Coronary artery (tissue), 2 donors: Measurements from ENCODE around the gene SLC6A6.

Experiments
- DNase-seq: peaks from one replicate; pipeline ENCODE4 v3.0.0-alpha.2; 2017; ENCODE audit warnings: low spot score
- H3K27ac ChIP-seq, 2 donors: fragments of 200-600 bp; sonication (generic); one replicate each; pipeline ENCODE4 v1.5.1; 2016 to 2019
- H3K4me3 ChIP-seq: fragments of 200-600 bp; sonication (generic); 2 replicates; pipeline ENCODE4 v1.5.1; 2016; ENCODE audit warnings: mild to moderate bottlenecking, moderate library complexity
- TF ChIP-seq, protein P1 (sequence below): fragments of 200-600 bp; sonication (generic); IDR thresholded peaks from one replicate; pipeline ENCODE4 v1.5.1; 2019; ENCODE audit warnings: antibody characterized with exemption

Gene SLC6A6

GRCh38 chr3:14516738-14517345, 114.4 kb downstream of the SLC6A6 start:
- no peak for DNase-seq
- TF ChIP-seq, protein P1, sequence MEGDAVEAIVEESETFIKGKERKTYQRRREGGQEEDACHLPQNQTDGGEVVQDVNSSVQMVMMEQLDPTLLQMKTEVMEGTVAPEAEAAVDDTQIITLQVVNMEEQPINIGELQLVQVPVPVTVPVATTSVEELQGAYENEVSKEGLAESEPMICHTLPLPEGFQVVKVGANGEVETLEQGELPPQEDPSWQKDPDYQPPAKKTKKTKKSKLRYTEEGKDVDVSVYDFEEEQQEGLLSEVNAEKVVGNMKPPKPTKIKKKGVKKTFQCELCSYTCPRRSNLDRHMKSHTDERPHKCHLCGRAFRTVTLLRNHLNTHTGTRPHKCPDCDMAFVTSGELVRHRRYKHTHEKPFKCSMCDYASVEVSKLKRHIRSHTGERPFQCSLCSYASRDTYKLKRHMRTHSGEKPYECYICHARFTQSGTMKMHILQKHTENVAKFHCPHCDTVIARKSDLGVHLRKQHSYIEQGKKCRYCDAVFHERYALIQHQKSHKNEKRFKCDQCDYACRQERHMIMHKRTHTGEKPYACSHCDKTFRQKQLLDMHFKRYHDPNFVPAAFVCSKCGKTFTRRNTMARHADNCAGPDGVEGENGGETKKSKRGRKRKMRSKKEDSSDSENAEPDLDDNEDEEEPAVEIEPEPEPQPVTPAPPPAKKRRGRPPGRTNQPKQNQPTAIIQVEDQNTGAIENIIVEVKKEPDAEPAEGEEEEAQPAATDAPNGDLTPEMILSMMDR = no peak
- H3K4me3 ChIP-seq = no peak overlapping the region
- no peak overlapping the region for H3K27ac ChIP-seq

DNA sequence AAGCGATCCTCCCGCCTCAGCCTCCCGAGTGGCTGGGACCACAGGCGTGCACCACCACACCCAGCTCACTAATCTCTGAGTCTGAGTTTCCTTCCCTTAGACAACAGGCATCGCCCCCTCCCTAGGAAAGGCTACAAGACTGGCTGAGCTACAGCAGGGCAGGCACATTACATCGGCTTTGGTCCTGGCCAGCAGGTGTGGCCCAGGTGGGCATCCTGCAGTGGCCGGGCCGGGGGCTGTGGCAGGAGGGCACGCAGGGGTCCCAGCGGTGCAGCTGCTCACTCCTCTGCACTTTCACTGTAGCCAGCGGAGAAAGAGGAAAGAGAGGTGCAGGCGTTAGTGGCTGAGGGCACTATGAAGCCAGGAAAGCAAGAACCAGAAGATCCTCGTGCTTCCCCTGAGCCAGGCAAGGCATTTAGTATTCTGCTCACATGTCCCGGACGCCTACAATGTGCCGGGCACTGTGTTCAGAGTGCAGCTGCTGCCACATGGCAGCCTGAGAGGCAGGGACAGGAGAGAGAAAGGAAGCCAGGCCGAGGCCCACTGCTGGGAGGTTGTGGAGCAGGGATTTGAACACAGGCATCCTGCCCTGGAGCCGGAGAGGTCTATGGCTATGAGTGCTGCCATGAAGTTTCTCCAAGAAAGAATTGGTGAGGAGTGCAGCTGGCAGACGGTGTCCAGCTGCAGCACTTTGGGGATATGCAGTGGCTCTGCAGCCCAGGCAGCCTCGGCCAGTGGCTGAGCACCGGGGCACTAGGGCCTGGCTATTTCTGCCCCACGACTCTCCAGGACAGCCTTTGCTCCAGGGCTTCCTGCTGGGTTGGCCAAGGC, 115.4 kb downstream of the SLC6A6 start:
- DNase-seq = no peak
- TF ChIP-seq, protein P1 = no peak
- H3K27ac ChIP-seq = no peak overlapping the region
- H3K4me3 ChIP-seq = no peak overlapping the region

- Histone ChIP-seq H3K27ac (no peak overlapping the region), H3K4me3 (no peak overlapping the region)
- DNase-seq = no peak
- TF ChIP-seq, protein P1 = no peak
These were observed 116.0 kb downstream of the SLC6A6 start for GRCh38 chr3:14518432-14518802.

DNA sequence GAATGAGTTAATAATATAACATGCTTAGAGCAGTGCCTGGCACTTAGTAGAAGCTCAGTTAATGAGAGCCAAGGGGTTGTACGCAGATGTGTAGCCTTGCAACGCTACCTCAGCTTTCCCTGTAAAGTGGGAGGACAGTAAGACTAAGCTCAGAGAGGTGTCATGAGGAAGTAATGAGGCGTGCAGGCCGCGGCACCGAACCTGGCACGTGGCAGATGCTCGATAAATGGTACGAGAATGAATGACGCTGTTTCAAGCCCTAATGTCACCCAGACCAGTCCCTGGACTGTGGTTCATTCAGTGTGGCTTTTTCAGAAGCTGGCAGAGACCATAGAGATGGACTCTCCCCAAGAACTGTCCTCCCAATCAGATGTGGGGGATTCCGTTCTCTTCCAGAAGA, 116.5 kb downstream of the SLC6A6 start:
- no peak overlapping the region for H3K4me3 ChIP-seq
- TF ChIP-seq, protein P1 = no peak
- H3K27ac ChIP-seq = no peak overlapping the region
- DNase-seq = no peak

GRCh38 chr3:14519406-14519805, 117.0 kb downstream of the SLC6A6 start:
- no peak for DNase-seq
- TF ChIP-seq, protein P1 = no peak
- Histone ChIP-seq H3K27ac (no peak overlapping the region), H3K4me3 (no peak overlapping the region)

GRCh38 chr3:14520149-14520548, 117.7 kb downstream of the SLC6A6 start:
- TF ChIP-seq, protein P1 = no peak
- H3K27ac ChIP-seq = no peak overlapping the region
- H3K4me3 ChIP-seq = no peak overlapping the region
- DNase-seq = no peak

DNA sequence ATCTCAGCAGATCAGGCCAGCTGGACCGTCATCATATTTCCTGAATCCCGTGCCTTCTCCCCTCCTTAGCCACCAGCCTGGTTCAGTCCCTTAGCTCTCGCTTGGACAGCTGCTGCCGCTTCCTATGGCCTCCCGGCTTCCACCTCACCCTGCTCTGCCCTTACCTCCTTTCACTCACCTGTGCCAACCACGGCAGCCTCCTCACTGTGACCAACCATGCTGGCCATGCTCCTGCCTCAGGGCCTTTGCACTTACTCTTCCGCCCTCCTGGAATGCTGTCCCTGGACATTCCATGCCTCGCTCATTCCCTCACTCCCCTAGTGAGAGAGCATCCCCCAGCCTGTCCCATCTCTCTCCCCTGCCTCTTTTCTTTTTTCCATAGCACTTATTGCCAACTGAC, 118.6 kb downstream of the SLC6A6 start:
- TF ChIP-seq, protein P1 = no peak
- DNase-seq = no peak
- Histone ChIP-seq H3K4me3 (no peak overlapping the region), H3K27ac (peak overlapping the region in 1 of 2 donors; percentile 83)
